ENCODE measurements around the gene TTYH3. TPM values are rescaled to one million over a fixed set of nuclear protein-coding genes. Genes with fewer than 3 reads are reported as not detected.

TTYH3 gene
- total RNA-seq, 1 experiment from 2014 or later = 25.0 TPM

GRCh38 chr7:2592375-2592865 lies 39.4 kb upstream of the TTYH3 start:
- Histone ChIP-seq H3K36me3 (ENCODE audit: low read depth, low read length) (no peaks in the 10 kb centered on the region), H3K27me3 (ENCODE audit: low read length) (no peaks in the 10 kb centered on the region), H3K4me2 (ENCODE audit: low read length) (no peak overlapping the region), H3K9me3 (ENCODE audit: low read length) (no peaks in the 10 kb centered on the region), H3K4me3 (ENCODE audit: low read length) (no peak overlapping the region), H3F3A (ENCODE audit: low read length, unreplicated experiment) (no peaks in the 10 kb centered on the region), H3K79me2 (ENCODE audit: low read length) (no peaks in the 10 kb centered on the region), H4K20me1 (ENCODE audit: low read length) (no peaks in the 10 kb centered on the region), H3K9me2 (replicated peaks; ENCODE audit: low read length) (no peaks in the 10 kb centered on the region), H3K27ac (ENCODE audit: low read length) (no peak overlapping the region), H3K4me1 (ENCODE audit: insufficient read depth, low read length) (no peaks in the 10 kb centered on the region), H3K9ac (ENCODE audit: low read length) (no peak overlapping the region), H2AFZ (ENCODE audit: low read length) (no peak overlapping the region)
- TF ChIP-seq EZH2 (IDR thresholded peaks at IDR 0.05; ENCODE audit: low read length, unreplicated experiment) = no peak
- TF ChIP-seq EZH2phosphoT487 (IDR thresholded peaks at IDR 0.05; ENCODE audit: borderline replicate concordance, low read length) = no peak
- no peak for TF ChIP-seq CTCF (conservative IDR thresholded peaks at IDR 0.05; ENCODE audit: low read depth, low read length)
- DNase-seq (no peak), ATAC-seq (no peak)
- BruUV-seq (replicated peaks) = no TSS peak
- intact Hi-C loops (cut with micrococcal nuclease) = no loop called here
- ChIA-PET POLR2A (ENCODE audit: unreplicated experiment) (no interaction called here), CTCF (no interaction called here)

- Histone ChIP-seq H3K27me3 (ENCODE audit: low read length) (no peaks in the 10 kb centered on the region), H3K4me3 (ENCODE audit: low read length) (no peak overlapping the region), H3K9me3 (ENCODE audit: low read length) (no peaks in the 10 kb centered on the region), H3K9ac (ENCODE audit: low read length) (no peak overlapping the region), H4K20me1 (ENCODE audit: low read length) (no peaks in the 10 kb centered on the region), H3K4me2 (ENCODE audit: low read length) (no peak overlapping the region), H3K27ac (ENCODE audit: low read length) (no peak overlapping the region), H3F3A (ENCODE audit: low read length, unreplicated experiment) (no peaks in the 10 kb centered on the region), H3K79me2 (ENCODE audit: low read length) (no peaks in the 10 kb centered on the region), H3K36me3 (ENCODE audit: low read depth, low read length) (no peaks in the 10 kb centered on the region), H3K9me2 (replicated peaks; ENCODE audit: low read length) (no peaks in the 10 kb centered on the region), H3K4me1 (ENCODE audit: insufficient read depth, low read length) (no peaks in the 10 kb centered on the region), H2AFZ (ENCODE audit: low read length) (no peak overlapping the region)
- ATAC-seq = no peak
- intact Hi-C loops (cut with micrococcal nuclease) = no loop called here
- TF ChIP-seq EZH2 (IDR thresholded peaks at IDR 0.05; ENCODE audit: low read length, unreplicated experiment) (no peak), CTCF (conservative IDR thresholded peaks at IDR 0.05; ENCODE audit: low read depth, low read length) (no peak), EZH2phosphoT487 (IDR thresholded peaks at IDR 0.05; ENCODE audit: borderline replicate concordance, low read length) (no peak)
- BruUV-seq (replicated peaks) = no TSS peak
- DNase-seq = no peak
- CTCF ChIA-PET = no interaction called here
- POLR2A ChIA-PET (ENCODE audit: unreplicated experiment) = no interaction called here
Measured at GRCh38 chr7:2593036-2593727, 38.6 kb upstream of the TTYH3 start.

GRCh38 chr7:2594599-2594998 lies 37.2 kb upstream of the TTYH3 start:
- no peaks in the 10 kb centered on the region for H3K4me1 ChIP-seq (ENCODE audit: insufficient read depth, low read length)
- H3K4me2 ChIP-seq (ENCODE audit: low read length) = no peak overlapping the region
- CTCF ChIA-PET = no interaction called here
- DNase-seq (no peak), ATAC-seq (no peak)
- H3K27me3 ChIP-seq (ENCODE audit: low read length) = no peaks in the 10 kb centered on the region
- 0 out of 2 replicates have a peak, but pooled peaks cover 5% of the 10 kb centered on the region for H3K36me3 ChIP-seq (ENCODE audit: low read depth, low read length)
- H4K20me1 ChIP-seq (ENCODE audit: low read length) = no peaks in the 10 kb centered on the region
- POLR2A ChIA-PET (ENCODE audit: unreplicated experiment) = no interaction called here
- no peak overlapping the region for H2AFZ ChIP-seq (ENCODE audit: low read length)
- TF ChIP-seq CTCF (conservative IDR thresholded peaks at IDR 0.05; ENCODE audit: low read depth, low read length) (no peak), EZH2phosphoT487 (IDR thresholded peaks at IDR 0.05; ENCODE audit: borderline replicate concordance, low read length) (no peak), EZH2 (IDR thresholded peaks at IDR 0.05; ENCODE audit: low read length, unreplicated experiment) (no peak)
- no peak overlapping the region for H3K4me3 ChIP-seq (ENCODE audit: low read length)
- BruUV-seq (replicated peaks) = no TSS peak
- no peaks in the 10 kb centered on the region for H3K9me2 ChIP-seq (replicated peaks; ENCODE audit: low read length)
- H3K9ac ChIP-seq (ENCODE audit: low read length) = no peak overlapping the region
- intact Hi-C loops (cut with micrococcal nuclease) = no loop called here
- H3K27ac ChIP-seq (ENCODE audit: low read length) = no peak overlapping the region
- no peaks in the 10 kb centered on the region for H3K79me2 ChIP-seq (ENCODE audit: low read length)
- no peaks in the 10 kb centered on the region for H3F3A ChIP-seq (ENCODE audit: low read length, unreplicated experiment)
- H3K9me3 ChIP-seq (ENCODE audit: low read length) = no peaks in the 10 kb centered on the region
